EH (cell line): ENCODE data around the gene TMED10.
"Not testable (repeated sequence)": the region's sequence is repeated elsewhere in the genome, so short reads cannot be mapped to it uniquely, and the experiment has no call there.

ENCODE experiments used
- DNase-seq: peaks from one replicate; pipeline ENCODE4 v3.0.0-alpha.2; 2015; ENCODE audit warnings: low read depth

TMED10 gene

DNA sequence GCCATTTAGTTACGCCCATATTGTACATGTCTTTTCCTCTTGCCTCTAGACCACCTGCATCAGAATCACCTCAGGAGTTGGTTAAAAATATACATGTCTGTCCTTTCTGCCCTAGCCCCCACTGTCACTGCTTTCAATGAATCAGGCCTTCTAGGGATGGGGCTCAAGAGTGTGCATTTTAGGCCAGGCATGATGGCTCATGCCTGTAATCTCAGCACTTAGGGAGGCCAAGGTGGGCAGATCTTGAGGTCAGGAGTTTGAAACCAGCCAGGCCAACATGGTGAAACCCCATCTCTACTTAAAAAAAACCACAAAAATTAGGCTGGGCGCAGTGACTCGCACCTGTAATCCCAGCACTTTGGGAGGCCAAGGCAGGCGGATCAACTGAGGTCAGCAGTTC is 13.6 kb upstream of the TMED10 start:
- DNase-seq = no peak

DNA sequence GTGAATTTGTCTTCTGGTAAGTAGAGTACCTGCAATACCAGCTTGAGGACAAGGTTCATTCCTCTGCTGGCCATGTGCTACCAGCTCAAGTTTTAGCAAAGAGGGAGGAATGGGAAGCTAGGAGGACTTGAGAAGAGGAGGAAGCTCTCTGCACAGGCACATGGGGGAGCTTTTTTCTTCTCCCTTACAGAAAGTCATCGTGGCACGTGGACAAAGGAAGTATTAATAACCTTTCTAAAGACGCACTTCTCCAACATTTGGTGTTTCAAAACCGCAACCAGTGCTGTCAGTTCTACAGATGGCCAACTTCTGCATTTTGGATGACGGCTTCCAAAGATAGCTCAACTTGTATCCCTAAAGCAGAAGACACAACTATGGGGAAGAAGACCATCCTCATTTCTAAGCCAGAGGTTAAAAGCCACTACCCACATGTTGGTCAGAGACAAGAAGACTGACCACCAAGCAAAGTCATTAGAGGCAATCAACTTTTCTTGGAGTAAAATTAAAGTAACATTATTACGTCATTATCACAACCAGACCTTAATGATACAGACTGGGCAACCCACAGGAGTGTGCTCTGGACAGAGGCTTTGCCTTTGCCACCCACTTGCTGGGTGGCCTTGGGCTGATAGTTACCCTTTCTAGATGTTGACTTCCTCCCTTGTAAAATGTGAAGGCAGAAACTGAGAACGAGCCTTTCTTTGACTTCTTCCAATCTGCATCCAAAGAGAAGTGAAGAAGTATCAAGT is 12.3 kb upstream of the TMED10 start:
- DNase-seq = no peak

DNA sequence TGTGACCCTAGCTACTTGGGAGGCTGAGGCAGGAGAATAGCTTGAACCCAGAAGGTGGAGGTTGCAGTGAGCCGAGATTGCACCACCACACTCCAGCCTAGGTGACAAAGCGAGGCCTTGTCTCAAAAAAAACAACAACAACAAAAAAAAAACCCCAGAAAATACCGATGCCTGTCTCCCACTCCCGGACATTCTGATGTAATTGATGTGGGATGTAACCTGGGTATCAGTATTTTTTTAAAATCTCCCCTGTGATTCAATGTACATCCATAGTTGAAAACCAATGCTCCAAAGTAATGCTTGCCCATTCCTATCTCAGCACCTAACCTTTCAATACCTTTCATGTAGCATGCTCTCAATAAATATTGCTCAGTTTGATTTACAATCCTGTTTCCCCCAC is 11.7 kb upstream of the TMED10 start:
- no peak for DNase-seq

DNA sequence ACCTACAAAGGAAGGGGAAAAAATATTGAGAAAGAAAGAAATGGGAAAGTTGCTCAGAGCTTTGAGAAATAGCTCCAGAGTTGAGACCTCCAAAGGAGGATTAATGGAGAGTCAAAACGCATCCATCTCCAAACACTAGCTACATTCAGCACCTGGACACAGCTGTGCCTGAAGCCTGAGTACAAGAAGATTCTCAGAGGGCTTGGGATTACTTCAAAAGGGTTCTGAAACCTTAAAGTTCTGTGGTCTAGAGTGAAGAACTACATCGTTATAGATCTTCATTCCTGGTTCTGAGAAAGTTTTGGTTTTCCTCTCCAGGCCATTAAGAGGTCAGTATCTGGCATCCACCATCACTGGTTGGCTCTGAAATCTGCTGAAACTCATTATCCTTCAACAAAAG is 10.5 kb upstream of the TMED10 start:
- no peak for DNase-seq

DNA sequence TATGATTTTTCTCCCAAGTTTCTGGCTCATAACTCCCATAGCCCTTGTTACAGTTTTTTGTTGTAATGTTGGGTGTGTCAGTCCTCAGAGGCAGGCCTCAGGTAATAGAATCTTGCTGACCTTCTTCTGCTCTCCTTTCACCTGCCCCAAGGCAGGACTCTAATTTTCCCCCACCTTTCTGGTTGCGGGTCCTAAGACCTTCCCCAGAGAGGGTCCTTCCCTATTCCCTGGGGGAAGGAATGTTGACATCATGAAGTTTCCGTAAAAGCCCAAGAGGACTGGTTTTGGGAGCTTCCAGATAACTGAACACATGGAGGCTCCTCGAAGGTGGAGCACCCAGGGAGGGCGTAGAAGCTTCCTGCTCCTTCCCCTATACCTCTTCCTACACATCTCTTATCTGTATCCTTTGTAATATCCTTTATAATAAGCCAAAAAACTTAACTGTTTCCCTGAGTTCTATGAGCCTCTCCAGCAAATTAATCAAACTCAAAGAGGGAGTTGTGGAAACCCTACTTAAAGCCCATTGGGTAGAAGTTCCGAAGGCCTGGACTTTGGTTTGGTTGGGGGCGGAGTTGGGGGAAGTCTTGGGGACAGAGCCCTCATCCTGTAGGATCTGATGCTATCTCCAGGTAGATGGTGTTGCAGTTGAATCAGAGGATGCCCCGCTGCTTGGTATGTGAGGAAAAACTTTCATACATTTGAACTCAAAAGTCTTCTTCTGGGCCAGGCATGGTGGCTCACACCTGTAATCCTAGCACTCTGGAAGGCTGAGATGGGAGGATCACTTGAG is 9.0 kb upstream of the TMED10 start:
- no peak for DNase-seq

DNA sequence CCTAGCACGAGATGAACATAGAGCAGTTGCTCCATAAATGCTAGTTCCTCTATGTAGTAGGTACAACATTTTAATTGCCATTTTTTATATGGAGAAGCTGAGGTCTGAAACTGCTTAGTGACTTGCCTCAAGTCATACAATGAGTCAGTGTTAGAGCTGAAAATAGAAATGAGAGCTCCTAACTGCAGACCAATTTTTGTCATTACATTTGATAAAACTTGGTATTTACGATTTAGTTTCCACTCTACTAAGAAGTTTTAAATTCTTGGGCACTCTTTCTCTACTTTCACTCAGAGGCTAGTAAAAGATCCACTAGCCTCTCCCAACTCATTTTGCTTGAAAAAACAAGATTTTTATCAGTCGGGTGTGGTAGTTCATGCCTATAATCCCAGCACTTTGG is 8.1 kb upstream of the TMED10 start:
- peak; percentile 94 for DNase-seq

DNA sequence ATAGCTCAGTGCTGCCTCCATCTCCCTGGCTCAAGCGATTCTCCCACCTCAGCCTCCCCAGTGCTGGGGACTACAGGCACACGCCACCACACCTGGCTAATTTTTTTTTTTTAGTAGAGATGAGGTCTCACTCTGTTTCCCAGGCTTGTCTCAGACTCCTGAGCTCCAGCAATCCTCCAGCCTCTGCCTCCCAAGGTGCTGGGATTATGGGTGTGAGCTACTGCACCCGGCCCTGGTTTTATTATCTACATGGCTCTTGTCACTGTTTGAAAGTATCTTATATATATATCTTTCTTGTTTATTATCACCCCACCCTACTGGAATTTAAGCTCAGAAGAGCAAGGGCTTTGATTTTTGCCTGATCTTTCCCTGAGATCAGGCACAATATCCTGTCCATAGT is 7.6 kb upstream of the TMED10 start:
- no peak for DNase-seq

DNA sequence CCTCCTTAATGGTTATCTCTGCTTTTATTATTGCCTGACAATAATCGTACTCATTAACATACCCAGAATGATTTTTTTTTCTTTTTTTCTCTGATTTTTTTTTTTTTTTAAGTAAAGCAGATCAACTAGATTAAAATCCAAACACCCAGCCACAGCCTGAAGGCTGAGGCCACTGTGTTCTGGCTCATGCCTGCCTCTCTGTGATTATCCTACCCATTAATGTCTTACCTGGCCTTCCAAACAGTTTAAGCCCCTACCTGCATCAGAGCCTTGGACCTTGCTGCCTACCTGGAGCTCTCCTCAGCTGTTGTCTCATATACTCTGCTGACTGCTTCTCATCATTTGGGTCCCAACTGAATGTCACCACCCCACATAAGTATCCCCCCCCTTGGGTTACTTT is 6.8 kb upstream of the TMED10 start:
- DNase-seq = no peak

DNA sequence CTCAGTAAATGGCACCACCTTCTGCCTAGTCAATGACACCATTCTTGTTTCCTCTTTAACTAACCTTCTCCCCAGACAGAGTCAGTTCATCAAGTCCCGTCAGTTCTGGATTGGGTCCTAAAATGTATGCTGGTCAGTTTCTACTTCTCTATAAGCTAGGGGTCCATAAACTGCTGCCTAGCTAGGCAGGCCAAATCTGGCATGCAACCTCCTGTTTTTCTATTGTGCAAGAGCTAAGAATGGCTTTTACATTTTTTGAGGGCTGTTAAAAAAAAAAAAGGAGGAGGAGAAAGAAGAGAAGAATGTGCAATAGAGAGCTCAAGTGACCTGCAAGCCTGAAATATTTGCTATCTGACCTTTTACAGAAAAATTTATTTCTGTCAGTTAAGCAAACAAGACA is 6.4 kb upstream of the TMED10 start:
- DNase-seq = peak; percentile 92

DNA sequence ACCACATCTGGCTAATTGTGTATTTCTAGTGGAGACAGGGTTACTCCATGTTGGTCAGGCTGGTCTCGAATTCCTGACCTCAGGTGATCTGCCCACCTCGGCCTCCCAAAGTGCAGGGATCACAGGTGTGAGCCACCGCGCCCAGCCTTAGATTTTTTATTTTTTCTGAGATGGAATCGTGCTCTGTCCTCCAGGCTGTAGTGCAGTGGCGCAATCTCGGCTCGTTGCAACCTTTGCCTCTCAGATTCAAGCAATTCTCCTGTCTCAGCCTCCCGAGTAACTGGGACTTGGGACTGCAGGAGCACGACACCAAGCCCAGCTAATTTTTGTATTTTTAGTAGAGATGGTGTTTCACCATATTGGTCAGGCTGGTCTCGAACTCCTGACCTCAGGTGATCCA is 5.8 kb upstream of the TMED10 start:
- not testable (repeated sequence) for DNase-seq

DNA sequence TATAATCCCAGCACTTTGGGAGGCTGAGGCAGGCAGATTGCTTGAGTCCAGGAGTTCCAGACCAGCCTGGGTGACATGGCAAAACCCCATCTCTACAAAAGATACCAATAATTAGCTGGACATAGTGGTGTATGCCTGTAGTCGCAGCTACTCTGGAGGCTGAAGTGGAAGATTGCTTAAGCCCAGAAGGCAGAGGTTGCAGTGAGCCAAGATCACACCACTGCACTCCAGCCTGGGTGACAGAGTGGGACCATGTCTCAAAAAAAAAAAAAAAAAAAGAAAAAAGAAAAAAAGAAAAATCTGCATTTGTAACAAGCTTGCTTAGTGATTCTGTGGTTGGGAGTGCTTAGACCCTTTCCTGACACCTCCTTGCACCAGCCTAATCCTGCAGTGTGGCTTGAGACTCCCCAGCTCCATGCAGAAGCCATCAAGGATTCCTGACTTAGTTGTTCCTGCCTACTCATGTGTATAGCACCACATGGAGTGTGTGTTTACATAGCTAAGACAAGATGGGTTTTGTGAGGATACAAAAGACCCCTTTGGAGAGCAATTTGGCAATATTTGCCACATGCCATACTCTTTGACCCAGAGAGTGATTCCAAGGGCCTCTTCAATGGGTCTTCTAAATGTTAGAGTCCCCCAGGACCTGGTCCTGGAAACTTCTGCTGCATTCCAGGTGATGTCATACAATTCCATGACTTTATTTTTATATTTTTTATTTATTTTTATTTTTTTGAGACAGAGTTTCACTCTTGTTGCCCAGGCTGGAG is 5.1 kb upstream of the TMED10 start:
- DNase-seq = no peak

DNA sequence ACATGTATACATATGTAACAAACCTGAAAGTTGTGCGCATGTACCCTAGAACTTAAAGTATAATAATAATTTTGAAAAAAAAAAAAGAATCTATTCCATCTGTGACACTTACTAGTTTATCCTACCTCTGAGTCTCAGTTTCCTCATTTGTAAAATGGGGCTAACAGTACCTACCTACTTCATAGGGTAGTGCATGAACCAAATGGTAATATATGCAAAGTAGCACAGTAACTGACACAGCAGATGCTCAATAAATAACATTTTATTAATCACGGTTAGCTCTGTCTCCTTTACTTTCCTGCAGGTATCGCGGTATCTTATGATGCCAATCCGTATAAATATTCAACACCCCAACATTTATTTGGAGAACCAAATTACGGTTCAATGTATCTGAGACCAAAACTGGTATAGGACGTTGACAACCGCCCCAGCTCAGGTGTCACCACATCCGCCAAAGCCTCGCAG is 703 bp downstream of the TMED10 start:
- no peak for DNase-seq

DNA sequence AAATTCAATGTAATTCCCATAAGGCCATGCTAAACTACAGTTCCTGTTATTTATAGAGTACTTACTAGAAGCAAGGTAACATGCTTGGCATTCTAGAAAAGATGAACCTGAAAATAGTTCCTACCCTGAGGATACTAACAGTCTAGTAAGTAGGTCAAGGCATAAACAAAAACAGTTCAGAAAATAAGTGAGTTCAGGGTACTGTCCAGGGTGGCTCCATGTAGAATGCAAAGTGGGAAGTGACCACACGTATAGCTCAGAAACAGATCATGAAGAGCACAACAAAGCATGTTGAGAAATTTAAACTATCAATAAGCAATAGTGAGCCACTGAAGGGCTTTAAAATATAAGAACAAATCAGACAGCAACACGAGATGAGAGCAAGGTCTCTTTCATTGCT is 2.3 kb downstream of the TMED10 start:
- no peak for DNase-seq

DNA sequence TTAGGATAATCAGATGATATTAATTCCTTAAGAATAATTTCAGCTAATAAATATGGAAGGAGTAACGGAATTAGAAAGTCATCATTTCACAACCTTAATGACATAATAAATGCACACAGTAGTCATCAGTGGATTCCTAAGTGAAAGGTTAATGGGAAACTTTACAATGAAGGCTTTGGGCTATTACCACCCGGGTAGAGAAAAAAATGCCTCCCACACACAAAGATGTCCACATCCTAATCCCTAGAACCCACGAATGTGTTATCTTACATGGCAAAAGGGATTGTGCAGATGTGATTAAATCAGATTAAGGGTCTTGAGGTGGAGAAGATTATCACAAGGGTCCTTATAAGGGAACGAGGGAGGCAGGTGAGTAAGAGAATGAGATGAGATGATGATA is 5.6 kb downstream of the TMED10 start:
- DNase-seq = no peak

DNA sequence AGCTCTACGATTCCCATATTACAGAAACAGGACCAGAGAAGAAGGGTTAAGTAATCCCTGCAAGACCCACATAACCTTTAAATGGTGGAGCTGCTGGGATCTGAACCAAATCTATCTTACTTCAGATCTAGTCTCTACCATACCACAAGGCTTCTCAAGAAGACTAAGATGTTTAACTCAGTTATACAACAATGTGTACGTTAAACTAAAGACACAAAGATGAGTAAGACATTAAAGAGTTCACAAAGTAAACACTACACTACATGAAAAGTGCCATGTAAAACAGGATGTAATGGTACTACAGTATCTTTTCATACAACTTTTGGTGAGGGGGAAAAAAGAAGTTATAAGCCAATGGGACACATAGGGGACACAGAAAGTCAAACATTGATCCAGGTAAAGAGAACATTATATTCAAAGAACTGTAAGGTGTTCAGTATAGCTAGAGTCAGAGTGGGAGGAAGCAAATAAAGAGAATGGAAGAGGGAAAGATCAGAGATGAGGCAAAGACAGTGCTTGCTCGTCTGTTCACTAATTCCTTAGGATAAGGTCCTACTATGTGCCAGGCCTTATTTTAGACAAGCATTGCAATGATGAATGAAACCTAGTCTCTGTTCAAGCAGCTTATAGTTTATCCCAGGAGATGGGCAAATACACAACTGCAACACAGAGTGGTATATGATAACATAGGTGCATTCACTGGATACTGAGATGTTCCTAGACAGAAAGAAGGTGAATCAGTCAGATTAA is 7.7 kb downstream of the TMED10 start:
- peak; percentile 20 for DNase-seq

DNA sequence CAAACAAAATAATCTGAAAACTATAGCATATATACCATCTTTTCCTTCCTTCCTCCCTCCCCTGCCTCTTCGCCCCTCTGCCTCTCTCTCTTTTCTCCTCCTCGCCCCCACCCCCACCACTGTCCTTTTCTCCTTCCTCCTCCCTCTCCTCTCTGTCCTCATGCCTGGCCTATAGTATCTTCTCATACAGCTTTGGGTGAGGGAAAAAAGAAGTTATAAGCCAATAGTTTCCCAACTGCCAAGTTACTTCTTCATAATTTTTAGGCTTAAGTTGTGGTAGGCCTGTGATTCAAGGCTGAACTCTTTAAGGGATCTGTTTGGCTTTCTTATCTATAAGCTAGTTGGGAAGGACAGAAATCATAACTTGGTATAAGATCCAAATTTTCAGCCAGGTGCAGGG is 9.1 kb downstream of the TMED10 start:
- DNase-seq = no peak

DNA sequence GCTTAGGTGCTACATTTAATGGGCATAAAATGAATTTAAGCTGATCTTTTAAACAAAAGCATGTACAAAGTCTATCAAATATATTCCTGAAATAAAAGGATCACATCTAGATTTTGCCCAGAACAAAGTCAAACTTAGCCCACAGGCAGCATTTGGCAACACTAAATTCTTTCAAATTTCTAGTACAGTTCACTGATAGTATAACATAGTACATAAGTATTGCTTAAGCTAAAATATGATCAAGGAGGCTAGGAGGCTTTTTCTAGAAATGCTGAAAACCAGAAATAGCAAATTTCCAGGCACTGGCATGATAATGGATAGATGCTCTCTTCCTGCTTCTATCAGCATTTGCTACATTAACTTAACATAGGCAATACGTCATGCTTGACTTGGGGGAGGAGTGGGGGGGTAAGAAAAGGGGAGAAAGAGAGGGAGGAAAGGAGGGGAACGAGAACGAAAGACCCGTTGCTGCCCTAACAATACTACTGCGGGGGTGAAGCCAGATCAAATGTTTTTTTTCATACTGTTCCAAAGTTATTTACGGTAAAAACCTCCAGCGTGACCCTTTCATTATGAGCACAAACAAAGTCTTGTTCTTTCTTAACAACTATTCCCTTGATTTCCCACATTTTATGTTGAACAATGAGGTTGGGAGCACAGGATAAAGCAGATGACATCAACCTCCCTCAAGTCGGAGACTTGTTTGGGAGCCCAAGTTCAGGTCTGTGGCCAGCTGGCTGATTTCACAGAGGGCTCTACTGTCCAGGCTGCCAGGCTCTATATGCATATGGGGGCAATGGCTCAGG is 10.6 kb downstream of the TMED10 start:
- no peak for DNase-seq

DNA sequence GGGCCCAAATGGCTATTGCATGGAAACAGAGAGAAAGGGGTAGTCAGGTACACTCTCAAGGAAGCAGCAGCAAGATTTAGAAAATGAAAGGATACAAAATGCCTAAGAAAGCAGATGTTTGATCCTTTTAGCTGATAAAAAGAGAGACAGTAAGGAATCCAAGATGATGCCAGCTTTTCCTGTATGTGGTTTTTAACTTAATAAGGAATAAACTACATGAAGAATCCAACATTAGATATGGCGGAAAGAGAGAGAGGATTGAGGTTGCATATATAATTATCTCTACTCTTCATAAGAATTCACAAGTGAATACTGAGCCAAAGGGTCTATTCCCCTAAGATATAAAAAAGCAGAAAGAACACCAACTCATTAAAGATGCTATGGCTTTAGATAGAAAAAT is 11.6 kb downstream of the TMED10 start:
- no peak for DNase-seq

DNA sequence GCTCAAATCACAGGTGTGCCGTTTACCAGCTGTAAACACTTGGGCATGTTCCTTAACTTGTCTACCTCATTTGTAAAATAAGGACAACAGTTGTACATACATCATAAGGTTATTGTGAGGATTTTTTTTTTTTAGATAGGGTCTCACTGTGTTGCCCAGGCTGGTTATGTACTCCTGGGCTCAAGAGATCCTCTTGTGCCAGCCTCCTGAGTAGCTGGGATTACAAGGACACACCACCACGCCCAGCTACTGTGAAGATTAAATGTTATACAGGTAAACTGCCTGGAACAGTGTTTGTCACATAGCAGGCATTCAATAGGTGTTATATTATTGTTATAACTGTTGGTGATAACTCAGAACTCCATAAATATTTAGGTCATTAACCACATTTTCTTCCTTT is 12.7 kb downstream of the TMED10 start:
- no peak for DNase-seq

DNA sequence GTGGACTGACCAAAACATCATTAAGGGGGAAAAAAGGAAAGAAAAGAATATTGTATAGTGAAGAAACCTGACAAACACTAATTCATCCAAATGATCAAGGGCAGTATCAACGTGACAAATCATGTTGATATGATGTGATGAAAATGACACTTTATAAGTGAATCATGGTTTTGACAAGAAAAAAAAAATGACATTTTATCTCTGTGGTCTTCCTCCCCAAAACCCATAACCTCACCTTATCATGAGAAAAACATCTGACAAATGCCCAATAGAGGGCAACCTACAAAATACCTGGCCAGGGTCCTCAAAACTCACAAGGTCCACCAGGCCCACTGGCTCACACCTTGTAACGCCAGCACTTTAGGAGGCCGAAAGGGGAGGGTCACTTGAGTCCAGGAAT is 13.8 kb downstream of the TMED10 start:
- no peak for DNase-seq
